ENCODE measurements around the gene MCM10.

Gene MCM10

DNA sequence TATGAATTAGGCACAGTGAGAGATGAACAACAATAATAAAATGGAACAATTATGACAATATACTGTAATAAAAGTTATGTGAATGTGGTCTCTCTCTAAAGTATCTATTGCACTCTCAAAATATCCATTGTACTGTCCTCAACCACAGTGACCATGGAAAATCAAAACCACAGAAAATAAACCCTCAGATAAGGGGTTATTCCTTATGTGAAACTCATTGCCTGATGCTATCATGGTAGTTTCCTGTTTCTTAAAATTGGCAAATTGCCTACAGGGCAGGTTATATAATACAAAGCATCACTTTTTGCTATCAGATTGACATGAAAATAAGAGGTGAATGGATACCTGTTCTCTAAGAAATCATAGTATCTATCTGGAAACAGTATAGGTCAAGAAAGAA, 3.8 kb downstream of the MCM10 start:
- no peak for DNase-seq (ENCODE audit: low read depth)

DNA sequence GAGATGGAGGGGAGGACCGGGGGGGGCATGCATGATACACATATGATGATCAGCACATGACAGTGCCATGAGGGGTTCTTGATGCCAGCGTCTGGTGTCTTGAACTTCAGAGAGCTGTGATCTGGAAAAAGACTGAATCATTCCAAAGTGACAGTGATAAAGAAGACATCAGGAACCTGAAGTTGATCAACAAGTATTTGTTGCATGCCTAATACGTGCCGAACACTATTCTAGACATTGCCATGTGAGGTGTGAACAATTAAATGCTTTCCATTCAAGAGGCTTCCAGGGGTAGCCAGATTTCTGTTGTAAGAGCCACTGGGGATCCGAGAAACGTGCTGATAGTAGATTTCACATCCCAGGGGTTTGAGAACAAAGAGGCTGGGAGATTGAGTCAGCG, 6.2 kb downstream of the MCM10 start:
- DNase-seq (ENCODE audit: low read depth), result no peak

DNA sequence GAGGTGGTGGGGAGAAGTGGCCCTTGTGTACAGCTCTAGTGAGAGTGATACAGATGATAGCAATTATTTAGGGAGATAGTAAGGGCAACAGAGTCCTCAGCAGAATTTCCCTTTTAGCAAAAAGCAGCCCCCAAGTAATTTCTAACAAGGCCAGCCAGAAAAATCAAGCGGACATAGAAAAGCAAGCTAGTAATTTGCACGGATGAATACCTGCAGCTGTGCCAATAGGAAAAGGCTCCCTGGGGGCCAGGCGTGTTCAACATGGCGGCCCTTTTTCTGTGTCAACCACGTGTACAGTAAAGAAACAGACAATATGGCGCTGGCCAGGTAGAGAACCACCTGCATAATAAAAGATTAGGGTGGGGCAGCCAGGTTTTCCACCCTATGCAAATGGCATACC, 7.4 kb downstream of the MCM10 start:
- no peak for DNase-seq (ENCODE audit: low read depth)

DNA sequence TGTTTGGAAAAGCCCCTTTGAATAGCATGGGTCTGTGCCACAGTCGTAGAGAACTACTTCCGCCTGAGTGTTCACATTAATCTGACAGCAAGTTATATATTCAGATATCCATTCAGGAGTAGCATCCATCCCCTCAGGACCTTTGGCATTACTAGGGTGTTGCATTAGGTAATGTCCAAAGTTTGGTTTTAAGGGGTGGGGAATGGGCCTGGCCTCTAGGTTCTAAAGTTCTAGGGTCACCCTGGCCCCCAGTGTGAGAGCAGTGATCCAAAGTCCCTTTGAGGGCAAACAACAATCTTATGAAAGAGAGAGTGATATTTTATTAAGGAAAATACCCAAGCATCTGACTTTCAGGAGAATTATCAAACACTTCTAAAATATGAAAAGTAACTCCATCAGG, 12.3 kb downstream of the MCM10 start:
- DNase-seq (ENCODE audit: low read depth), result no peak

DNA sequence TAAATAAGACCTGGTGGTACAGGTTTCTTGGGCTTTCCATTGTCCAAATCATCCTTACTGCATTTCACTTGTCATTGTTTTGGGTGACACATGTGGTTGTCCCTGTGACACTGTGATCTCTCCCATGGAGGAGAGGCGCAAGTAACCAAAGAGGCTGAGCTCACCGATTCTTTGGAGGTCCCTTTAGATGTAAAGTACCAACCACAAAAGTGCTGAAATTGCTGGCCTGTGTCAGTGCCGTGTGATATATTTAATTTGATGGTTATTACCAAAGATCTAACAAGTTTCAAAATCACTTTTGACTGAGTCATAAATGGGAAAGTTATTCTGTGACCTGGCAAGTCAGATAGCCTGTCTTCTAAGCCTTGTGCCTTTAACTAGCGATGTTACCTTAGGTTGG, 19.4 kb downstream of the MCM10 start:
- no peak for DNase-seq (ENCODE audit: low read depth)

DNA sequence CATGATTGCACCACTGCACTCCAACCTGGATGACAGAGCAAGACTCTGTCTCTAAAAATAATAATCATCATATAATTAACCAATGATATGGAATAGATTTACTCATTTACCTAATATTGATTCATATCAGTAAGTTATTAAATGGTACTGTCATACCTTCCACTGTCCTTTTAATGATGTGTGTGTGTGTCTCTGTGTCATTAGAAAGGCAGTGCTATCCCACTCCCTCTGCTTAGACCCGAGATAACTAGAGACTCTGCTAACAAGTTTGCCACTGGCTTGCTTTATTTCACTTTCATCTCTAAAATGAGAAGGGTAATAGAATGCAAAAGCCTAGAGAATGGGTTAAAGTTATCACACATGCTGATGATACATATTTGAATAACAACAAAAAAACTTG, 21.1 kb downstream of the MCM10 start:
- DNase-seq (ENCODE audit: low read depth), result no peak

DNA sequence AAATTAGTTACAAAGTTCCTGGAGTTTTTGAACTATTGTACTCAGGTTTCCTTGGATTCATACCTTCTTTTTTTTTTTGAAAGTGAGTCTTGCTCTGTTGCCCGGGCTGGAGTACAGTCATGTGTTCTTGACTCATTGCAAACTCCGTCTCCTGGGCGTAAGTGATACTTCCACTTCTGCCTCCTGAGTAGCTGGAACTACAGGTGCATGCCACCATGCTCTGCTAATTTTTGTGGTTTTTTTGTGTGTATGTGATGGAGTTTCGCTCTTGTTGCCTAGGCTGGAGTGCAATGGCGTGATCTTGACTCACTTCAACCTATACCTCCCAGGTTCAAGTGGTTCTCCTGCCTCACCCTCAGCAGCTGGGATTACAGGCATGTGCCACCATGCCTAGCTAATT, 22.3 kb downstream of the MCM10 start:
- DNase-seq (ENCODE audit: low read depth), result no peak

DNA sequence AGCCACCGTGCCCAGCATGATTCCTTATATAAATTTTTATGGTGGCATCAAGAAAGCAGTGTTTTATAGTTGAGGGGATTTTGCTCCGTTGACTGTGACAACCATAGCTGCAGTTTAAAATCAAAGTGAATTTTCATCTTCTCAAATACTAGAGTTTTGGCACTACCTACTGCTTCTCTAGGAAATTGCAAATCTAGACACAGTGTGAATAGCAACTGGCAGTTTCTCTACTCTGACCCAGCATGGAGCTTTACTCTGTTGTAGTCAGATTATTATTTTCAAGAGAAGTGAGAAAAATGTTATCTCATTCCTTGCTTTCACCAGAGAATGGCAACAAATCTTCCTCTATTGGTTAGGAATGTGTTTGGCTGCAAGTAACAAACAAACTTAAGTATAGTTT, 22.9 kb downstream of the MCM10 start:
- no peak for DNase-seq (ENCODE audit: low read depth)

DNA sequence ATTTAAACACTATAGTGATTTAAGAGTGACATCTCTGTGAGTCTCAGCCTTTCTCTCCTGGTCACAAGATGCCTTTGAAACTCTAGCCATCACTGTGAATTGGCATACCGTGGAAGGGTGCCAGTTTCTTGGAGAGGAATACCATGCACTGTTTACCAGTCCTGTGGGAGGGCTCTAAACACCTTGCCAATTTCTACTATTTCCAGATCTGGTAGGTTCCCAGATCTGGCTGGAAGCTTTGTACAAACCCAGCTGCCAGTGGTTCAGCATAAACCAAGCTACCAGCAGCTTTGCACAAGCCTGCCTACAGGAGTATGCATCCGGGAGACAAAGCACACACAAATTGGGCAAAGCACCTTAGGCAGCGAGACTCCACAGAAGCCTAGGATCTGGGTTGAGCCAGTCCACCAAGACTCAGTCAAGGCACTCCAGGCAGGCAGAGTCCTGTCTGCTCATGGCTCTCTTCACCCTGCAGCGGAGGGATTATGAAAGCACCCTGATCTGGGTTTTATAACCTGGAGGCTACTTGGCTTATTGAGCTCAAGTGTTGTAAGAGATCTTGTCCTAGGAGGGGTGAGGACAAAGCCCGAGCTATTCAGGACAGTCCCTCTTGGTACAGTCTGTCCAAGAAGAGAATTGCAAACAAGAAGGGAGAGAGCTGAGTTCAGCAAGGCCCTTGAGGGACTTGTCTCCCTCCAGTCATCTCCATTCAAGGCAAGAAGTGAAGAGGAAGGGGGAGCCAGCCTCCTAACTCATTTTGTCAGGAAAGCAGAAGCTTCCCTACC, 23.6 kb downstream of the MCM10 start:
- no peak for DNase-seq (ENCODE audit: low read depth)

DNA sequence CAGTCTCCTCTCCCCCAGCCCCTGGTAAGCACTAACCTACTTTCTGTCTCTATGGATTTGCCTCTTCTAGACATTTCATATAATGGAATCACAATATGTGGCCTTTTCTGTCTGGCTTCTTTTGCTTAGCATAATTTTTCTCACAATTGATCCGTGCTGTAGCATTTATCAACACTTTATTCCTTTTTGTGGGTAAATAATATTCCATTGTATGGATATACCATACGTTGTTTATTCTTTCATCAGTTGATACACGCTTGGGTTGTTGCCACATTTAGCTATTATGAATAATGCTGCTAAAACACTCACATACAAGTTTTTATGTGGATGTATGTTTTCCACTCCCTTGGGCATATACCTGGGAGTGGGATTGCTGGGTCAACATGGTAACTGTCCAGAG, 25.8 kb downstream of the MCM10 start:
- DNase-seq (ENCODE audit: low read depth), result no peak

DNA sequence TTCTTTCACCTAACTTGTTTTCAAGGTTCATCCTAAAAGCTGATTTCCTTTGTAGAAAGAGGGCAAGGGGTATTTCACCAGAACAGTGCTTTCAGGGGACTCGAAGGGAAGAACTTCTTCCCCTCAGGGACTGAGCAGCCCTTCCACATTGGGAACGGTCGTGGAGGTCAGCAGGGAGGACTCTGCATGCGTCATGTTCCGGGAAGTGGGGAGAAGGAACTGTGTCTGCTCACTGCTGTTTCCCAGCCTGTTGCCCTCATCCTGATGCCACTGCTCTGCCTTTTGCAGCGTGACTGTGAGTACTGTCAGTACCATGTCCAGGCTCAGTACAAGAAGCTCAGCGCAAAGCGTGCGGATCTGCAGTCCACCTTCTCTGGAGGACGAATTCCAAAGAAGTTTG, 27.2 kb downstream of the MCM10 start:
- DNase-seq (ENCODE audit: low read depth), result no peak

DNA sequence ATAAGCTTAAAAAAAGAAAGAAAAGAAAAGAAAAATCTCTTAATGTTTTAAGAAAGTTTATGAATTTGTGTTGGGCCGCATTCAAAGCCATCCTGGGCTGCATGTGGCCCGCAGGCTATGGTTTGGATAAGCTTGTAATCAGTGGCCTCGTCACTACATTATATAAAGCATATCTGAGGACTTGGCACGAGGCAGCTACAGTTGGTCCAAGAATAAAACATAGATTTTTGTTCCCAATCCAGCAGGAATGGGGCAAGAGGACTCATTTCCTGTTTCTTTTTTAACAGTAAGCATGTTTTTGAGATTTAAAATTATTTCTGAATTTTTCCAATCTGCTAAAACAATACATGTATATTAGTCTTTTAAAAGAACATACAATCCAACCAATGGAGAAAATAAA, 28.6 kb downstream of the MCM10 start:
- no peak for DNase-seq (ENCODE audit: low read depth)

DNA sequence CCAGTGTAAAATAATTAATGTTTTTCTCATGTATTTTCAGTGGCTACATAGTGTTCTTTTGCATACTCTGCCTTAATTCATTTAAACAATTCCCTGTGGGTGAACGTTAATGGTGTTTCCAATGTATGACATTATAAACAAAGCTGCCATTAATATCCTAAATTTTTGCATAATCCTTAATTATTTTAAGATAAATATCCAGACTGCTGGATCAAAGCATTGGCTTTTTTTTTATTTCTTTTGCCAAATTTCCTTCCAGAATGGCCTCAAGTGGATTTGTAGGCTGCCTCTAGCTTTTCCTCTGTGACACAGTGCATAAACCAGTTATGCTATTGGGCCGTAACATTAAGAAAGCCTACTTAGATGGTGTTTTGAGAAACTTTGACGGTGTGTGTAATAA, 29.5 kb downstream of the MCM10 start:
- DNase-seq (ENCODE audit: low read depth), result no peak

DNA sequence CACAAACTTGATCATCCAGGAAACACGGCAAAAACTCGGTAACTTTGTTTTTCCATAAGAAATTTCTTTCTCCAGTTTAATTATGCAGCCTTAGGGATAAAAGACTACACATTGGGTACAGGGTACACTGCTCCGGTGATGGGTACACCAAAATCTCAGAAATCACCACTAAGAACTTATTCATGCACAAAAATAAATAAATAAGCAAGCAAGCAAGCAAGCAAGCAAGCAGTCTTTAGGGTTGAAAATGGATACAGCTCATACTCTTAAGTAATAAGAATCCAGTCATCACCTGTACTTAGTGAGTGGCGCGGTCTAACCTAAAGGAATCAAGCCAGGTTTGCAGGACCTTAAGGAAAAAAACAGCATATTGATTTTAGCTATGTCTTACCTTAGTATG, 30.0 kb downstream of the MCM10 start:
- no peak for DNase-seq (ENCODE audit: low read depth)

DNA sequence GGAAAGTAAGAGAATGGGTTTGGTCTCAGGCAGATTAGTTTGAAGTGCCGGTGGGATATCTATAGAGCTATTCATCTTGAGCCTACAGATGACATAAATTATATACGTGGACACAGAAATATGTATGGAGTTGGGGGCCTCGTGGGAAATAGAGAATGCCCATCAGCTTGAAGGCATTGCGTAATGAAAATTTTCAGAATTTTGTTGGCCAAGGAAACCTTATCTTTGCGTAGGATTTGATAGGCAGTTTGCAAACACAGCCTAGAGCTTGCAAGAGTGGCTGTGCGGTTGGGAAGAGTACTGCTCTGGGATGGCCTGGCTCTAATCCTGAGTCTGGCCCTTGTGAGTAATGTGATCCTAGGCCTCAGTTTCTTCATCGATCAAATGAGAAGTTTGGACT, 32.3 kb downstream of the MCM10 start:
- no peak for DNase-seq (ENCODE audit: low read depth)

DNA sequence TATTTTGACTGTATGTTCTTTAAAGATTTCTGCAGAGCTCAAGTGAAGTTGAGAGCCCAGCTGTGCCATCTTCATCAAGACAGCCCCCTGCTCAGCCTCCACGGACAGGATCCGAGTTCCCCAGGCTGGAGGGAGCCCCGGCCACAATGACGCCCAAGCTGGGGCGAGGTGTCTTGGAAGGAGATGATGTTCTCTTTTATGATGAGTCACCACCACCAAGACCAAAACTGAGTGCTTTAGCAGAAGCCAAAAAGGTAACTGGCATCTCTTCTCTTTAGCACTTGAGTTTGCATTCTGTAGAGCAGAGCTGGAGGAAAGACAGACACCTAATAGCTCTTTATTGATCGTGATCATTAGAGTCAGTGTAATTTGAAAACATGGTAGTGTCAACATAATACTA, 33.7 kb downstream of the MCM10 start:
- peak; percentile 25 for DNase-seq (ENCODE audit: low read depth)

DNA sequence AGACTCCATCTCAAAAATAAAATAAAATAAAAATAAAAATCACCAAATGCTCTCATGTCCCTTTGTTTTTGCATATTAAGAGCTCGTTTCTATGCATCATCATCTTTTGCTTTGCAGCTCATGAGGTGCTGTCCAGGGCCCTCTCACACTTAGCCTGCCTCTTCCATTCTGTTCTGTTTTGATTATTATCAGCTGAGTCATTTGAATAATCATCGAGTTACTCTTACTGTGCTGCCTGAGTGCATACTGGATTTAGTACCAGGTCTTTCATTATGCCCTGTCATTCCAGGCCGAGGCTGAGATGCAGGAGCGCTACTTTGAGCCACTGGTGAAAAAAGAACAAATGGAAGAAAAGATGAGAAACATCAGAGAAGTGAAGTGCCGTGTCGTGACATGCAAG, 39.8 kb downstream of the MCM10 start:
- peak; percentile 59 for DNase-seq (ENCODE audit: low read depth)

DNA sequence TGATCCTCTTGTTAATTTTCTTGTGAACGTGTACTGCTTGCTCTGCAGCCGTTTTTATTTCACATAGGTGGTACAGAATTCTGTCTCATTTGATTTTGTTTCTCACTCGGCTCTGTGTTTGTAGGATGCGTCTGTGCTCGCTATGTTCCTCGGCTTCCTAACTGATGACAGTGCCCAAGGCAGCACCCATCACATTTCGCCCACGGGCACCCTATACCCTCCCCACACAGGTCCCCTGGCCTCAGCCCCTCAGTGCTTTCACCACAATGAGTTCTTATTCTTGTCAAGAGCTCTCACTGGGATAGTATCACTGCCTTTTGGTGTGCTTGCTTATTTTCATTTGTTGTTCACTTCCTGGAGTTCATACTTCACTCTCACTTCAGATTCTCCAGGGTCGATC, 44.7 kb downstream of the MCM10 start:
- no peak for DNase-seq (ENCODE audit: low read depth)

DNA sequence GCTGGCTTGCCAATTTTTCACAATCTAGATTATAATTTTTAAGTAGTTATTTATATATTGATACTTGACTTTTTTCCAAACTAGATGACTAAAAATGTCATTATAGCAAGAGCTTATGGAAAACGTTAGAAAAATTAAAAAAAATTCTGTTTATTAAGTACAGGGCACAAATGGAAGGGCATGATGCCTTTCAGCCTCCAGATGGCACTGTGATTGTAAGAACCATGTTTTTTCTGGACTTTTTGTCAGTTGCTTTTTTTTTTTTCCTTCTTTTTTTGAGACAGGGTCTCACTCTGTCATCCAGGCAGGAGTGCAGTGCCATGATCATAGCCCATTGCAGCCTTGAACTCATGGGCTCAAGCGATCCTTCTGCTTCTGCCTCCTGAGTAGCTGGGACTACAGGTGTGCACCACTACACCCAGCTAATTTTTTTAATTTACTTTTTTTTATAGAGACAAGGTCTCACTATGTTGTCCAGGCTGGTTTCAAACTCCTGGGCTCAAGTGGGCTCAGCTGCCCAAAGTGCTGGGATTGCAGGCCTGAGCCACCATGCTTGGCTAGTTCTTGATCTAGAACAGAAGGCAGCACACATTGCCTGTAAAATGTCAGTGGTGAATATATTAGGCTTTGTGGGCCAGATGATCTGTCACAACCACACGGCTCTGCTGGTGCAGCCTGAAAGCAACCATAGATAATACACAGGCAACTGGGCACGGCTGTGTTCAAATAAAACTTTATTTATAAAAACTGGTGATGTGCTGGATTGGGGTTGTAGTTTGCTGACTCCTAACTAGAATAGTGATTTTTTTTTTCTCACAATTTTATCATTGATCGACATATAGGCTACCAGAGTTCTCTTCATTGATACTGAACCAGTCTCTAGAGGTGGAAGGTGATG, 45.4 kb downstream of the MCM10 start:
- DNase-seq (ENCODE audit: low read depth), result peak; percentile 40

DNA sequence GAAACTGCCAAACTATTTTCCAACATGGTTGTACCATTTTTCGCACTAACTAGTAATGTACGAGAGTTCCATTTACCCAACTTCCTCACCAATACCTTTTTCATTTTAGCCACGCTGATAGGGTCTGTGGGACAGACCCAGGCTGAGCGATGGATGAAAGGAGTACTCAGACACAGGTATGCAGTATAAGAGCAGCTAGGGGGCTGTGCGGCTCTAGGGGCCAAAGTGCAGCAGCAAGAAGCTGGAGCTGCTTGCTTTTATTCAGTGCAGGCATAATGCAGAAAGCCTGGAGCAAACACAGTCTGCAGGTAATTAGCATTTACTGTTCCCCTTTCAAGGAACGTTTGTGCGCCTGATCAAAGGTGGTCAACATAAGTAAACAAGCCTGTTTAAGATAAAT, 51.8 kb downstream of the MCM10 start:
- DNase-seq (ENCODE audit: low read depth), result no peak

DNA sequence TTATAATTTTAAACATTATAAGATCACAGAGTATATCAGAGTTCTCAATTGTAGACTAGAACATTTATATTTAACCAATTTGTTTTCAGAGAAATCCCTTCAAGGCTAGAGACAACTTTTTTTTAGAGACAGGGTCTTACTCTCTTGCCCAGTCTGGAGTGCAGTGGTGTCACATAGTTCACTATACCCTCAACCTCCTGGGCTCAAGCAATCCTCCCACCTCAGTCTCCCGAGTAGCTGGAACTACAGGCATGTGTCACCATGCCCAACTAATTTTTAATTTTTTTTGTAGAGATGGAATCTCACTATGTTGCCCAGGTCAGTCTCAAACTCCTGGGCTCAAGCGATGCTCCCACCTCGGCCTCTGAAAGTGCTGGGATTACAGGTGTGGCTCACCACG, 57.5 kb downstream of the MCM10 start:
- no peak for DNase-seq (ENCODE audit: low read depth)

DNA sequence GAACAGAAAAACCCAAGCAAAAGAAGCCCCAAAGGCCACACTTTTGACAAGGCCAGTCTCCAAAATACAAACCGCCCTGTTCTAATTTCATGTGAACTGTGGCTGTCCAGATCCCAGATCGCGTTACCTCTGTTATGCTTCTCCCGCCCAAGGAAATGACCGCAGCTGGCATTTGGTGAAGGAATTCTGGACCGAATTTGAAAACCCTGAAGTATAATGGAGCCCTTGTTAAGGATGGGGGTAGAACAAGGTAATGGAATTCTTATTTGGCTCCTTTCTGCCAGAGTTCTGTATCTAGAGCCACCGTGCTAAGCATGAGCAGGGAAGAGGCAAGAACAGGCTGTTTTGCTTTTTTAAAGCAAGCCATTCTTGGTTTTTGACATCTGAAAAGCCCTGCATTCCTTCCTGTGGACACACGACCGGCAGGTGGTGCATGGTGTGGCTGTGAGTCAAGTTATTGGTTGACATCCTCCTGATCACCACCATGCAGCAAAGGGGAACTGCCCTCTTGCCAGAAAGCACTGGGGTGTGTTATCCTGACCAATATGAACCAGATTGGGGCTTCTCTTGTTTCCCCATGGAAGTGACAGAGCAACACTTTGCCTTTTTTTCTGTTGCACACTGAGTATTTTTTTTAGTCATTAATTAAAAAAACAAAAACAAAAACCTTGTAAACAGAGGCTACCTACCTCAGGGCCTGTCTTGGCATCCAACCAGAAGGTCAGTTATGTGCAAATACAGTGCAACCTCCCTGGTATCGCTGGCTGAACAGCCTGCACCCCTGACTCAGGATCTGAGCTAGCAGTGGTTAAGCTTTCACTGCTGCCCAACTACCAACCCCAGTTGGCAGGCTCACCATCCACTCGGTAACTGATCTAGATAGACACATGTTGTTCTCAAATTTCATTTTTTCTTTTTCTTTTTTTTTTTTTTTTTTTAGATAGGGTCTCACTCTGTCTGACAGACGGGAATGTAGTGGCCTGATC, 58.6 kb downstream of the MCM10 start:
- DNase-seq (ENCODE audit: low read depth), result peak; percentile 9

Data from EH (cell line).